Smooth muscle cell (in vitro differentiated cells): ENCODE measurements around the gene EGFLAM. TPM values are rescaled to one million over a fixed set of nuclear protein-coding genes. Genes with fewer than 3 reads are reported as not detected.

Source experiments
- DNase-seq: peaks from one replicate; lab custom pipeline; 2025; ENCODE audit not compliant: unreplicated experiment; lab: John Stamatoyannopoulos, UW
- H2AFZ ChIP-seq: fragments of 200-600 bp; sonication (generic); 2 replicates; pipeline ENCODE4 v1.6.0; 2016; ENCODE audit warnings: antibody characterized with exemption, low read depth, mild to moderate bottlenecking
- H3F3A ChIP-seq: fragments of 200-600 bp; sonication (generic); 2 replicates; pipeline ENCODE4 v1.6.0; 2017; ENCODE audit warnings: antibody characterized with exemption, low read depth
- H3K27ac ChIP-seq: fragments of 200-600 bp; sonication (generic); 2 replicates; pipeline ENCODE4 v1.5.1; 2016; ENCODE audit warnings: low read depth, mild to moderate bottlenecking
- H3K27me3 ChIP-seq: fragments of 200-600 bp; sonication (generic); 2 replicates; pipeline ENCODE4 v1.6.1; 2016; ENCODE audit warnings: low read depth, mild to moderate bottlenecking
- H3K36me3 ChIP-seq: fragments of 200-600 bp; sonication (generic); 2 replicates; pipeline ENCODE4 v1.5.1; 2016; ENCODE audit warnings: low read depth
- H3K4me1 ChIP-seq: fragments of 200-600 bp; sonication (generic); 2 replicates; pipeline ENCODE4 v1.5.1; 2016; ENCODE audit warnings: low read depth
- H3K4me2 ChIP-seq: fragments of 200-600 bp; sonication (generic); 2 replicates; pipeline ENCODE4 v1.6.0; 2016; ENCODE audit warnings: mild to moderate bottlenecking
- H3K4me3 ChIP-seq: fragments of 200-600 bp; sonication (generic); 2 replicates; pipeline ENCODE4 v1.5.1; 2016; ENCODE audit warnings: mild to moderate bottlenecking
- H3K79me2 ChIP-seq: fragments of 200-600 bp; sonication (generic); 2 replicates; pipeline ENCODE4 v1.6.0; 2016; ENCODE audit warnings: low read depth, mild to moderate bottlenecking
- H3K9ac ChIP-seq: fragments of 200-600 bp; sonication (generic); 2 replicates; pipeline ENCODE4 v1.6.0; 2016; ENCODE audit warnings: low read depth
- H3K9me3 ChIP-seq: fragments of 200-600 bp; sonication (generic); replicated peaks from 2 replicates; pipeline ENCODE4 v1.5.1; 2016; ENCODE audit warnings: low read depth
- H4K20me1 ChIP-seq: fragments of 200-600 bp; sonication (generic); 2 replicates; pipeline ENCODE4 v1.6.0; 2016; ENCODE audit warnings: low read depth
- CTCF ChIP-seq: fragments of 200-600 bp; sonication (generic); IDR thresholded peaks from 2 replicates; pipeline ENCODE4 v1.5.1; 2017; ENCODE audit warnings: borderline replicate concordance, mild to moderate bottlenecking, antibody characterized with exemption; ENCODE audit not compliant: insufficient read depth, poor library complexity, severe bottlenecking
- WGBS: methylation state at CpG from one replicate; pipeline ENCODE4 v1.1.7; 2016; ENCODE audit warnings: low lambda C conversion rate; 5-methylcytosine and 5-hydroxymethylcytosine counted together
- polyA plus RNA-seq: library from polyadenylated mRNA; unstranded; fragments of >200 nt; fragmentation: Nextera tagmentation; extraction: Ambion mirVana; gene quantifications from 2 replicates; pipeline ENCODE4 v1.2.1, GENCODE V29; 2016
- total RNA-seq: library from RNA; depleted of rRNA; stranded (reverse); fragments of >200 nt; gene quantifications from 2 replicates; pipeline ENCODE4 v1.2.3, GENCODE V29; 2014

EGFLAM gene
- total and polyA plus RNA-seq, 2 experiments from 2014 or later, result 103 to 194 TPM

DNA sequence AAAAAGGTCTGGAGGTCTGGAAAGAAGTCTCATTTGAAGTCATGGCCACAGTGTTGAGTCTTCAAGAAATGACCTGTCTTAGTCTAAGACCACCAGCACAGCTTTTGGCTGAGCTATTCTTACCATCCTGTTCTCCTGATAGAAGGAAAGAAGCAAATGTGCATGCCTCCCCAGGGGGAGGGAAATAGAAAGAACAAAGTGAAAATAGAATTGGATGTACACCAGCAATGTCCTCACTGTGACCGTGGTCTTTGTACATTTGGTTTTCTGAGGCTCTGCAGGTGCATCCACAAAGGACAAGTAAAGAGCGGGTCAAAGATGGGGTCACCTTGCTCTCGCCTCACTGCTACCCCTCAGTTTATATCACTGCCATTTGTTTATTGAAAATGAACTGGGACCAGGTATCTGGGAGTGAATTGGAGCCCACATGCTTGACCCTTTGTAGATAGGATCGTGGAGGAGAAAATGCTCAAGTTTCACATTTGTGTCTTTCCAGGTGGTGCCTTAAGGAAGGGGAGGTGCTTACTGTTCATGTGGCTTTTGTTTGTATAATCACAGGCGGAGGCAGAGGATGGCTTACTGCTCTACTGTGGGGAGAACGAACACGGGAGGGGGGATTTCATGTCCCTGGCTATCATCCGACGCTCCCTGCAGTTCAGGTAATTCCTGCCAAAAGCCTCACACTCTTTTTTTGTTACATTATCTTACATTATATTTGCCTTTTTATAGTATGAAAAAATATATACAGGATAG is 150.3 kb downstream of the EGFLAM start:
- no peak for TF ChIP-seq CTCF

DNA sequence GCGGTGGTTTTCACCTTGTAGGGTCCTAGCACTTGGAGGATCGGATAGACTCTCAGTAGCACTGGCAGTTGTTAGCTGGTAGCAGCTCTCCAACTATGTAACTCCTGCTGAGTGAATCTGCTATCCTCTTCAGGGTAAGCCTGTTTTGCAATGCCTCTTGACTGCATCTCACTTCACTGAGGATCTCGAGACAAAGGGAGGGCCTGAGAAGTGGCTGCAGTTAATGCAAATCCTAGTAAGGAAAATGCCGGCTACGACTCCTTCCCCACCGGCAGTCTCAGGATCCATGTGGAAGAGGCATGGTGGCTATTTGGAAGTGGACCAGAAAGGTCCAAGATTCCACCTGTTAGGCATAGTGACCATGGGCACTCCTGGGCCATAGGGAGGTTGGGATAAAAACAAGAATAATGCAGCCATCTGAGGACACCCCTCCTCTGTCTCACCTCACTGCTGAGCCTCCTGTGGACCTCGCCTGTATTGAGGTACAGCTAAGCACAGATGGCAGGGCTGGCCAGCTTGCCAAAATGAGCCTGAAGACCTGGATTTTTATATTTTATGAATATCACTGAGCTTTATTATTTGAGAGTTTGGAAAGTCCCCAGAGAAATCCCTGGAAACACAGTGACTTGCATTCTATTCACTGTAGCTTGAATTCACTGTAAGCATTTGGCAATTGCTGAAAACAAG is 152.1 kb downstream of the EGFLAM start:
- Histone ChIP-seq H2AFZ (no peak overlapping the region), H3K27me3 (no peaks in the 10 kb centered on the region), H3K9ac (no peak overlapping the region), H4K20me1 (no peaks in the 10 kb centered on the region), H3K27ac (no peak overlapping the region), H3K36me3 (no peaks in the 10 kb centered on the region), H3F3A (peaks cover 2% of the 10 kb centered on the region), H3K4me2 (no peak overlapping the region), H3K4me1 (peaks cover 4% of the 10 kb centered on the region), H3K4me3 (no peak overlapping the region), H3K9me3 (no peaks in the 10 kb centered on the region), H3K79me2 (no peaks in the 10 kb centered on the region)
- 94% methylated on average over 7 of the region's 7 CpGs for WGBS
- DNase-seq, result no peak
- no peak for TF ChIP-seq CTCF

More for the DNA sequence above, 150.3 kb downstream of the EGFLAM start:
- Histone ChIP-seq H2AFZ (no peak overlapping the region), H3K36me3 (no peaks in the 10 kb centered on the region), H3K27ac (no peak overlapping the region), H3F3A (no peaks in the 10 kb centered on the region), H3K79me2 (no peaks in the 10 kb centered on the region), H4K20me1 (peaks cover 4% of the 10 kb centered on the region), H3K4me1 (no peaks in the 10 kb centered on the region), H3K4me3 (no peak overlapping the region), H3K9ac (no peak overlapping the region), H3K27me3 (no peaks in the 10 kb centered on the region), H3K4me2 (no peak overlapping the region), H3K9me3 (no peaks in the 10 kb centered on the region)
- DNase-seq, result no peak
- 97% methylated on average over 9 of the region's 9 CpGs for WGBS

GRCh38 chr5:38413696-38414095 is 155.3 kb downstream of the EGFLAM start:
- no peaks in the 10 kb centered on the region for H3K36me3 ChIP-seq
- no peaks in the 10 kb centered on the region for H3K79me2 ChIP-seq
- no peak for TF ChIP-seq CTCF
- DNase-seq, result no peak
- H3K4me2 ChIP-seq, result peak overlapping the region; percentile 46
- peaks cover 4% of the 10 kb centered on the region for H3K4me1 ChIP-seq
- H3F3A ChIP-seq, result peaks cover 2% of the 10 kb centered on the region
- H3K27ac ChIP-seq, result peak overlapping the region; percentile 82
- H3K9me3 ChIP-seq, result no peaks in the 10 kb centered on the region
- peak overlapping the region; percentile 65 for H3K9ac ChIP-seq
- H2AFZ ChIP-seq, result no peak overlapping the region
- 94% methylated on average over 12 of the region's 12 CpGs for WGBS
- no peaks in the 10 kb centered on the region for H4K20me1 ChIP-seq
- no peak overlapping the region for H3K4me3 ChIP-seq
- no peaks in the 10 kb centered on the region for H3K27me3 ChIP-seq
